ENCODE results near the gene LRRC4B.

- TF ChIP-seq NFIC (IDR thresholded peaks at IDR 0.05; ENCODE audit: borderline replicate concordance) (no peak), TEAD4 (IDR thresholded peaks at IDR 0.05; ENCODE audit: borderline replicate concordance, insufficient read depth) (no peak), EZH2phosphoT487 (IDR thresholded peaks at IDR 0.05; ENCODE audit: borderline replicate concordance, low read depth) (no peak), CTCF (IDR thresholded peaks at IDR 0.05) (no peak), MAX (IDR thresholded peaks at IDR 0.05; ENCODE audit: low read depth) (no peak), YY1 (IDR thresholded peaks at IDR 0.05; ENCODE audit: low read depth) (no peak), USF2 (IDR thresholded peaks at IDR 0.05; ENCODE audit: borderline replicate concordance, low read depth, low read length) (no peak), POLR2AphosphoS5 (IDR thresholded peaks at IDR 0.05; ENCODE audit: low read depth, low read length) (no peak), RFX5 (IDR thresholded peaks at IDR 0.05; ENCODE audit: low read length) (no peak), GABPA (IDR thresholded peaks at IDR 0.05; ENCODE audit: low read depth) (no peak), CHD2 (IDR thresholded peaks at IDR 0.05; ENCODE audit: low read length, partially characterized antibody) (no peak), GATA2 (CRISPR knock-in tag; IDR thresholded peaks at IDR 0.05) (no peak), RXRA (IDR thresholded peaks at IDR 0.05; ENCODE audit: borderline replicate concordance, low read depth) (no peak), IRF3 (IDR thresholded peaks at IDR 0.05; ENCODE audit: low read depth, low read length) (no peak)
Observed at GRCh38 chr19:50490411-50490811, 77.8 kb downstream of the LRRC4B start.

Measured in SK-N-SH (cell line).